WI38 (cell line): ENCODE results near the gene EFNB1.
A peak's percentile ranks its signal among the peaks of the same experiment; 100 is the strongest.

Experiments used
- H3K4me3 ChIP-seq: 2 replicates; pipeline ENCODE4 v1.5.1; 2011; ENCODE audit warnings: low read depth, mild to moderate bottlenecking, control low read depth, low read length
- TF ChIP-seq, protein P1 (sequence below): IDR thresholded peaks from 2 replicates; pipeline ENCODE4 v1.5.1; 2012; ENCODE audit warnings: low read depth, mild to moderate bottlenecking, control low read depth, low read length

EFNB1 gene

DNA sequence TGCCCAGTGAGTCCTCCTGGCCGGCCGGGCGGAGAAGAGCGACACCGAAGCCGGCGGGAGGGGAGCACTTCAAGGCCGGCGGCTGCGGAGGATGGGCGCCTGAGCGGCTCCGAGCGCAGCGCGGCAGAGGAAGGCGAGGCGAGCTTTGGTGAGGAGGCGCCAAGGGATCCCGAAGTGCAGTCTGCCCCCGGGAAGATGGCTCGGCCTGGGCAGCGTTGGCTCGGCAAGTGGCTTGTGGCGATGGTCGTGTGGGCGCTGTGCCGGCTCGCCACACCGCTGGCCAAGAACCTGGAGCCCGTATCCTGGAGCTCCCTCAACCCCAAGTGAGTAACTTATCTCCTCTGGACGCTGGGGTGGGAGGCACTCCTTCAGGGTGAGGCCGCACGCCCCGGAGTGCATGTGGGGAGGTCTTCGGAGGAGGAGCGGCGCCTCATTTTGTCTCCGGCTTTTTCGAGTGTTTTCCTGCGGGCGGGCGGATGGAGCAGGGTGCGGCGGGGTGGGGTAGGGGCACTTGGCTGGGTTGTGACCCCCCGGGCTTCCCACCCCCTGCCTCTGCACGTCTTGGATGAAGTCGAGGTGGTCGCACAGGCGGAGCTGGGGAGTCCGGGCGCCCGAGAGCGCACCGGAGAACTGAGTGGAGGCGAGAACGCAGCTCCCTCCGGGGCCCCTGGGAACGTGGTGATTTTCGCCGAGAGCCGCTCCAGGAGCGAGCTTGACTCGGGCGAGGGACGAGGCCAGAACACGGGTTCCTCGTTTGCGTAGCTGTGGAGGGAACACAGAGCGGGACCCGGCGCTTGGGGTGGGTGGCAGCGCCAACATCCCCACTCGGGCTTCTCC, 979 bp downstream of the EFNB1 start:
- peak overlapping the region; percentile 73 for H3K4me3 ChIP-seq
- TF ChIP-seq, protein P1, sequence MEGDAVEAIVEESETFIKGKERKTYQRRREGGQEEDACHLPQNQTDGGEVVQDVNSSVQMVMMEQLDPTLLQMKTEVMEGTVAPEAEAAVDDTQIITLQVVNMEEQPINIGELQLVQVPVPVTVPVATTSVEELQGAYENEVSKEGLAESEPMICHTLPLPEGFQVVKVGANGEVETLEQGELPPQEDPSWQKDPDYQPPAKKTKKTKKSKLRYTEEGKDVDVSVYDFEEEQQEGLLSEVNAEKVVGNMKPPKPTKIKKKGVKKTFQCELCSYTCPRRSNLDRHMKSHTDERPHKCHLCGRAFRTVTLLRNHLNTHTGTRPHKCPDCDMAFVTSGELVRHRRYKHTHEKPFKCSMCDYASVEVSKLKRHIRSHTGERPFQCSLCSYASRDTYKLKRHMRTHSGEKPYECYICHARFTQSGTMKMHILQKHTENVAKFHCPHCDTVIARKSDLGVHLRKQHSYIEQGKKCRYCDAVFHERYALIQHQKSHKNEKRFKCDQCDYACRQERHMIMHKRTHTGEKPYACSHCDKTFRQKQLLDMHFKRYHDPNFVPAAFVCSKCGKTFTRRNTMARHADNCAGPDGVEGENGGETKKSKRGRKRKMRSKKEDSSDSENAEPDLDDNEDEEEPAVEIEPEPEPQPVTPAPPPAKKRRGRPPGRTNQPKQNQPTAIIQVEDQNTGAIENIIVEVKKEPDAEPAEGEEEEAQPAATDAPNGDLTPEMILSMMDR, result no peak

DNA sequence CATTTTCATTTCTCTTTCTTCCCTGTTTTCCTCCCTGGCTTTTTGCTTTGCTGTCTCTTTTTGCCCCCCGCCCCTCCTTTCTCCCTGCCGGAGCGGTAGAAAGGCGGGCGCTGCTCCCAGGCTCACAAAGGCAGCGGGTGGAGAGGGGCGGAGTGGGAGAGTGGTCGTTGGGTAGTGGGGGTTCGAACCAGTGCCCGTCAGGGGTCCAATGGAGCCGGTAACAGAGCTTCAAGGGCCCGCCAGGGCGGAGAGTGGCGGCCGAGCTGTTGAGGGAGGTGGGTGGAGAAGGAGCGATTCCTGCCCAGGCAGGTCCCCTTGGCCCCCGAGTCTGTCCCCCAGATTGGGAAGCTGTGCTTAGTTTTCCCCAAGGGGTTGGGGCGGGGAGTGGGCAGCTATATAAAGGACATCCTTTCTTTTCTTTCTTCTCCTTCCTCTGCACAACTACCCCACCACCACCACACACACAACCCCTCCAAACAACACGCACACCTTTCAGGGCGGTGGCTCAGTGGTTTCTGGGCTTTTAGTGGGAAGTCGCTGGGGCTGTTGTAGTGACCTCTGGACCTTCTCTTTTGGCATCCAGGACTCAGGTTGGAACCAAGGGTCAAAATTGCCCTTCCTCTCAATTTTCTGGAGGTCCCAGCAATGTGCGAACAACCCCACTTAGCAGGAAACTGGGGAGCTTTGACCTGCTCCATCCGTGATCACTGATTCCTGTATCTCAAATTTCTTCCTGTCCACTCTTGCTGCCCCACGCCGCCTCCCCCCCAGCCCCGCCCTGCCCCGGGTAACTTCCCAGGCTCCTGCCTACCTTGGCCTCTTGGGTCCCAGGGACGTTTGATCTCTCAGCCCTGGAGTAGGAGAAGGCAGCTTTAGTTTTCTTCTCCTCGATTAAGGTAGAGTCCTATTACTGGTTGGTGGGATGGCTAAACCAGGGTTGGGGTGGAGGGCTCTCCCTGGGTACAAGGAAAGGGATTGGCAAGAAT, 1.9 kb downstream of the EFNB1 start:
- peak overlapping the region; percentile 73 for H3K4me3 ChIP-seq
- TF ChIP-seq, protein P1, result no peak

- TF ChIP-seq, protein P1, result no peak
- peak overlapping the region; percentile 73 for H3K4me3 ChIP-seq
Observed at GRCh38 chrX:68831405-68832100, 2.7 kb downstream of the EFNB1 start.

DNA sequence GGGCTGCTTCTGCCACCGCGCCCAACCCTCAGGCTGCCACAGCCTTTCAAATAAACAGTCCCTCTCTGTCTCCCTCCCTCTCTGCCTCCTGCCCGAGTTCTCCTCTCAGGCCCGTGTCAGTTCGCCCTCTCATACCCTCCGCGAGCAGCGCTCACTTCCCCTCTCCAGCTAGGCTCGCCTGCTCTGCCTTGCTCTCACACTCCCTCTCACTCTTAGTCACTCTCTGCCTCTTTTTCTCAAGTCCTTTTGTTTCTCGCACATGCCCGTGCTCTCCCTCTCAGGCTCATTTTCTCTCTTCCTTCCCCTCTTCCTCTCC, 3.2 kb downstream of the EFNB1 start:
- TF ChIP-seq, protein P1, result no peak
- H3K4me3 ChIP-seq, result peak overlapping the region; percentile 73

GRCh38 chrX:68832516-68833447, 4.0 kb downstream of the EFNB1 start:
- H3K4me3 ChIP-seq, result peak overlapping the region; percentile 73
- TF ChIP-seq, protein P1, result no peak

- no peak overlapping the region for H3K4me3 ChIP-seq
- TF ChIP-seq, protein P1, result no peak
Observed at GRCh38 chrX:68833448-68833805, 4.6 kb downstream of the EFNB1 start.
